ENCODE data around the gene SLC4A8.
"Not testable (repeated sequence)": the region's sequence is repeated elsewhere in the genome, so short reads cannot be mapped to it uniquely, and the experiment has no call there.

SLC4A8 gene

DNA sequence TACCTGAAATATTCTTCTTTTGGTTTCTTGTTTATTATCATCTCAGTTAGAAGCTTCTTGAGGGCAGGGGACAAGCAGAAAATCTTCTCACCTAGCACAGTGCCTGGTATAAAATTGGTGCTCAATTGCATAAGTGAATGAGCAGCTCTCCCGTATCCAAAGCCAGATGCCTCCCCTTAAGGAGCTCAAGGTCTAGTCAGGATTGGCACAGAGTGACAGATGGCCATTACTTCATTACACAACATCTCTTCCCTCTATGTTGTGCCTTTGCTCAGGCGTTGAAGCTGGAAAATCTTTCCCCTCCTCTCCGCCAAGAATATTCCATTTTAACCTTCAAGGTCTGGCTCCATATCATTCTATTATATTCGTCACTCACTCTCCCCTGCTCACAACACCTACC is 3.6 kb downstream of the SLC4A8 start:
- DNase-seq (ENCODE audit: low read depth in 3 of 3, low spot score in 1 of 3) = no peak

- DNase-seq (ENCODE audit: low read depth in 3 of 3, low spot score in 1 of 3) = no peak
Measured at GRCh38 chr12:51429700-51430099, 5.1 kb downstream of the SLC4A8 start.

GRCh38 chr12:51430196-51430895 is 5.7 kb downstream of the SLC4A8 start:
- DNase-seq (ENCODE audit: low read depth in 3 of 3, low spot score in 1 of 3) = no peak

GRCh38 chr12:51432921-51433320 is 8.3 kb downstream of the SLC4A8 start:
- DNase-seq (ENCODE audit: low read depth in 3 of 3, low spot score in 1 of 3) = no peak

GRCh38 chr12:51434305-51434704 is 9.7 kb downstream of the SLC4A8 start:
- no peak for DNase-seq (ENCODE audit: low read depth in 3 of 3, low spot score in 1 of 3)

DNA sequence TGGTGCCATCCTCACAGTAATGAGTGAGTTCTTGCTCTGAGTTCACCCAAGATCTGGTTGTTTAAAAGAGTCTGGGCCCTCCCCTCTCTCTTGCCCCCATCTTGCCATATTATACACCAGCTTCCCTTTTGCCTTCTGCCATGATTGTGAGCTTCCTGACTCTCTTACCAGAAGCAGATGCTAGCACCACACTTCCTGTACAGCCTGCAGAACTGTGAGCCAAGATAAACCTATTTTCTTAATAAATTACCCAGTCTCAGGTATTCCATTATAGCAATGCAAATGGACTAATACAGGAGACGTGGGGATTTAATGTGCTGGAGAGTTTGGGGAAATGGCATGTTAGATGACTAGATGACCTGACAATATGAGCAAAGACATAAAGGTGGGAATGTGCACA is 12.8 kb downstream of the SLC4A8 start:
- DNase-seq (ENCODE audit: low read depth in 3 of 3, low spot score in 1 of 3) = no peak

DNA sequence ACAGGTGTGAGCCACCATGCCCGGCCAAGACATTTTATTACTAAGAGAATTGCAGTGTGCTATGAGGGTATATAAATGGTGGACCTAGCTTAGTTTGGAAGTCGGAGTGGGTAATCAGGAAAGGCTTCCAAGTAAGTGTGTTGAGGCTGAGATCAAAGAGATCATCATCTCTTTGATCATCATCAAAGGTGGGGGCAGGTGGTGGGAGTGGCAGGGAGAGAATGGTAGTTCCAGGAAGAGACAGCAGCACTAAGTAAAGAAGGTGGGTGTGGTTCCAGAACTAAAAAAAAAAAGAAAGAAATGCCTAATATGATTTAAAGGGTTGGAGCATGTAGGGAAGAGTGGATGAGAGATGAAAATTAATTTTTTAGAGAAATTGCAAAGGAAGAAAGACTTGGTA is 14.7 kb downstream of the SLC4A8 start:
- no peak for DNase-seq (ENCODE audit: low read depth in 3 of 3, low spot score in 1 of 3)

- no peak for DNase-seq (ENCODE audit: low read depth in 3 of 3, low spot score in 1 of 3)
Measured at GRCh38 chr12:51441583-51441982, 17.0 kb downstream of the SLC4A8 start.

- no peak for DNase-seq (ENCODE audit: low read depth in 3 of 3, low spot score in 1 of 3)
Measured at GRCh38 chr12:51442324-51442723, 17.7 kb downstream of the SLC4A8 start.

GRCh38 chr12:51443573-51443972 is 18.9 kb downstream of the SLC4A8 start:
- no peak for DNase-seq (ENCODE audit: low read depth in 3 of 3, low spot score in 1 of 3)

- no peak for DNase-seq (ENCODE audit: low read depth in 3 of 3, low spot score in 1 of 3)
Measured at GRCh38 chr12:51448618-51449256, 24.1 kb downstream of the SLC4A8 start.

DNA sequence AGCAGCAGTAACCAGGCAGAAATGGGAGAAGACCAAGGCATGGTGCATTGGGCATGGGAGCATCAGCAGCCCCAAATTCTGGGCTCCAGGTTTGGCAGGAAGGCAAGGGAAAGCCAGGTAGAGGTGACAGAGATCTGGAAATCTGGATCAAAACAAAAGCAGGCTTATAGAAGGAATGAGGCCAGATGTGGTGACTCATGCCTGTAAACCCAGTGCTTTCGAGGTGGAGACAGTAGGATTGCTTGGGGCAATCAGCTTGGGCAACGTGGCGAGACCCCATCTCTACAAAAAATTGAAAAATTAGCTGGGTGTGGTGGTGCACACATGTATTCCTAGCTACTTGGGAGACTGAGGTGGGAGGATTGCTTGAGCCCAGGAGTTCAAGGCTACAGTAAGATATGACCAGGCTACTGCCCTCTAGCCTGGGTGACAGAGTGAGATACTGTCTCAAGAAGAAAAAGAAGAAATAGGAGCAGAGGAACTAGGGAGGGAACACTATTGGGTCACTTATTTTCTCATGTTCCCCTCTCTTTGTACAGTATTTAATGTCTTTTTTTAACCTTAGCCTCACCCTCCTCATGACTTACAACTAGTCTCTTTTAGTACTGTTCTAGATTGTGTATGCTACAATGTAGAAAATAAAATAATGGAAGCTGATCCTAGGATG is 25.1 kb downstream of the SLC4A8 start:
- DNase-seq (ENCODE audit: low read depth in 3 of 3, low spot score in 1 of 3) = no peak

GRCh38 chr12:51450333-51450732 is 25.7 kb downstream of the SLC4A8 start:
- no peak for DNase-seq (ENCODE audit: low read depth in 3 of 3, low spot score in 1 of 3)

DNA sequence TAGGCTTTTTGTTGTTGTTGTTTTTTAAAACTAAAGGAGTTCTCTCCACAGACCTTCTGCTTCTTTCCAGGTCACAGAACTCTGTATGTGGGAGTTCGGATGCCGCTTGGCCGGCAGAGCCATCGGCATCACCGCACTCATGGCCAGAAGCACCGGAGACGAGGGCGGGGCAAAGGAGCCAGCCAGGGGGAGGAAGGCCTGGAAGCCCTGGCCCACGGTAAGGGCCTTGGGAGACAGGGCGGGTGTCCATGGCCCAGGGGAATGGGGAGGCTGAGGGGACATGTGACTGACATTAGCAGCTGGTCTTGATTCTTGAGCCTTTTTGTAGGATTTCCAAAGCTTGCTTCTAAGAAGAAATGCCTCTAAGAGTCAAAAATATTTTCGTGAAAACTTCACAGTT is 26.2 kb downstream of the SLC4A8 start:
- no peak for DNase-seq (ENCODE audit: low read depth in 3 of 3, low spot score in 1 of 3)

DNA sequence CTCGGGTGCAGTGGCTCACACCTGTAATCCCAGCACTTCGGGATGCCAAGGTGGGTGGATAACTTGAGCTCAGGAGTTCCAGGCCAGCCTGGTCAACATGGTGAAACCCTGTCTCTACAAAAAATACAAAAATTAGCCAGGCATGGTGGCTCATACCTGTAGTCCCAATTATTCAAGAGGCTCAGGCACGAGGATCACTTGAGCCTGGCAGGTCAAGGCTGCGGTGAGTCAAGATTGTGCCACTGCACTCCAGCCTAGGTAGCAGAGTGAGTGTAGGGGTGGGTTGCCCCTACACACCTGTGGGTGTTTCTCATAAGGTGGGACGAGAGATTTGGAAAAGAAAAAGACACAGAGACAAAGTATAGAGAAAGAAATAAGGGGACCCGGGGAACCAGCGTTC is 29.4 kb downstream of the SLC4A8 start:
- not testable (repeated sequence) for DNase-seq (ENCODE audit: low read depth in 3 of 3, low spot score in 1 of 3)

- not testable (repeated sequence) for DNase-seq (ENCODE audit: low read depth in 3 of 3, low spot score in 1 of 3)
Measured at GRCh38 chr12:51455050-51455449, 30.4 kb downstream of the SLC4A8 start.

- DNase-seq (ENCODE audit: low read depth in 3 of 3, low spot score in 1 of 3) = no peak
Measured at GRCh38 chr12:51458635-51459034, 34.0 kb downstream of the SLC4A8 start.

GRCh38 chr12:51460519-51460918 is 35.9 kb downstream of the SLC4A8 start:
- no peak for DNase-seq (ENCODE audit: low read depth in 3 of 3, low spot score in 1 of 3)

DNA sequence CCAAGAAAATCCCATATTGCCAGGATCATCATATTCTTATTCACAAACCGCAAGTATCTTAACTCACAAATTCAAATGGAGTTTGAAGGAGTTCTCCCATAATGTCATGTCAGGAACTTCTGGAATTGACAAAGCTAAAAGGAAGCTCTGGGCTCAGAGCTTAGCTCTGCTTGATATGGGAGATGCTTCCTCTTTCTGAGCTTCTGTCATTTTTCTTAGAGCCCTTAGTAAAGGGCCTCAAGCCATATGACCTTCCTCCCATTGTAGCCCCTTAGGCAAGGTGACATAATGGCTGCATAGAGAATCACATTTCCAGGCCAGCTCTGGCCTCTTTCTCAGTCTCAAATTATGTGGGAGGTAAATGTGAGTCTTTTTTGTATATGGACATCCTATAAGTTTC is 40.9 kb downstream of the SLC4A8 start:
- DNase-seq (ENCODE audit: low read depth in 3 of 3, low spot score in 1 of 3) = no peak

DNA sequence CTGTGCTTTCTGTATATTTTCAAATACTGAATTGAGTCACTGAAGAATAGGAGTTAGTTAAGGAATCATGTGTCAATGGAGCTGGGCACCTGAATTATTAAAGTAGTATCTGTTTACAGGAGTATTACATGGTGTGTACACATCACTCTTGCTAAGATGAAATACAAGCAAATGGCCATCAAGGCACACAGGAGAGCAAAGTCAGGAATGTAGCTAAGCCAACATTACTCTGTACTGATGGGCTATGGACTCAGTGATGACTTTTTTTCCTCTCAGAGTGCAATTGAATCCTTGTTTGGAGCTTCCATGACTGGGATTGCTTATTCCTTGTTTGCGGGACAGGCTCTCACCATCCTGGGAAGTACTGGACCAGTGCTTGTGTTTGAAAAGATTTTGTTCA is 45.5 kb downstream of the SLC4A8 start:
- DNase-seq (ENCODE audit: low read depth in 3 of 3, low spot score in 1 of 3) = no peak

DNA sequence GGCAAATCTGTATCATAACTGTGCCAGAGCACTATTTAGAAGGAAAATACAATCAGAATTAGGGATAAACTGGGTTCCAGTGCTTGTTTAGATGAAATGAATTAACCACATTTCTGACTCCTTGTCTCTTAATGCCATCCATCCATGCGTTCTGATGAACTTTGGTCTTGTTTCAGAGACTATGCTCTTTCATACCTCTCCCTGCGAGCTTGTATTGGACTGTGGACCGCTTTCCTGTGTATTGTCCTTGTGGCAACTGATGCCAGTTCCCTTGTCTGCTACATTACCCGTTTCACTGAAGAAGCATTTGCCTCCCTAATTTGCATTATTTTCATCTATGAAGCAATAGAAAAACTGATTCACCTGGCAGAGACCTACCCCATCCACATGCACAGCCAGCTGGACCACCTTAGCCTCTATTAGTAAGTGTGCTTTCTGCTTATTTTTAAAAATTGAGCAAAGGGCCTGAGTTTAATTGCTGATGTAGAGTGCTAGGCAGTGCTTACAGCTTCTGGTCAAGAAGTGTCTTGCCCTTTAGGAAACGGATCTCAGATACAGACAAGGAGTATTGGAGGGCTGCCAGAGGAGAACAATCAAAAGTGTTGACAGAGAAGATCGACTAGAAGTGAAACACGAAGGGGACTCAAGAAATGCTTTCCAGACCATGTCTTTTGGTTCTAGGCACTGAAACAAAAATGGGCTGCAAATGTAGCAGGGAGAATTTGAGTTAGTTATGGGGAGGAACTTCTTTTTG is 46.7 kb downstream of the SLC4A8 start:
- no peak for DNase-seq (ENCODE audit: low read depth in 3 of 3, low spot score in 1 of 3)

DNA sequence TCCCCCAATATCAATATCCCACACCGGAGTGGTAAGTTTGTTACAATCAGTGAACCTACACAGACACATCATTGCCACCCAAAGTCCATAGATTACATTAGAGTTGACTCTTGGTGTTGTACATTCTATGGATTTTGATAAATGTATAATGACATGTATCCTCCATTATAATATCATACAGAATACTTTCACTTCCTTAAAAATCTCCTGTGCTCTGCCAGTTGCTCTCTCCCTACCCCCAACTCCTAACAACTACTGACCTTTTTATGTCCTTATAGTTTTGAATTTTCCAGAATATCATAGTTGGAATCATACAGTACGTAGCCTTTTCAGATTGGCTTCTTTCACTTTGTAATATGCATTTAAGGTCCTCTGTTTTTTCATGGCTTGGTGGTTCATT is 48.4 kb downstream of the SLC4A8 start:
- DNase-seq (ENCODE audit: low read depth in 3 of 3, low spot score in 1 of 3) = no peak
